Muscle of arm (tissue), 12 donors: ENCODE data around the gene KDM4C. TPM values are rescaled to one million over a fixed set of nuclear protein-coding genes. Genes with fewer than 3 reads are reported as not detected.
"Not testable (repeated sequence)": the region's sequence is repeated elsewhere in the genome, so short reads cannot be mapped to it uniquely, and the experiment has no call there.

Experiments
- DNase-seq: peaks from one replicate; pipeline ENCODE4 v3.0.0-alpha.2; 2013
- polyA plus RNA-seq, 12 donors: library from polyadenylated mRNA; unstranded; fragments of 120-200 nt; gene quantifications; one replicate each; pipeline ENCODE4 v1.2.1, GENCODE V29; 2013; ENCODE audit not compliant: insufficient read length in 12 of 12

Gene KDM4C
- polyA plus RNA-seq, 12 donors, result 10.7 to 32.0 (median 13.4) TPM; not detected in 1

DNA sequence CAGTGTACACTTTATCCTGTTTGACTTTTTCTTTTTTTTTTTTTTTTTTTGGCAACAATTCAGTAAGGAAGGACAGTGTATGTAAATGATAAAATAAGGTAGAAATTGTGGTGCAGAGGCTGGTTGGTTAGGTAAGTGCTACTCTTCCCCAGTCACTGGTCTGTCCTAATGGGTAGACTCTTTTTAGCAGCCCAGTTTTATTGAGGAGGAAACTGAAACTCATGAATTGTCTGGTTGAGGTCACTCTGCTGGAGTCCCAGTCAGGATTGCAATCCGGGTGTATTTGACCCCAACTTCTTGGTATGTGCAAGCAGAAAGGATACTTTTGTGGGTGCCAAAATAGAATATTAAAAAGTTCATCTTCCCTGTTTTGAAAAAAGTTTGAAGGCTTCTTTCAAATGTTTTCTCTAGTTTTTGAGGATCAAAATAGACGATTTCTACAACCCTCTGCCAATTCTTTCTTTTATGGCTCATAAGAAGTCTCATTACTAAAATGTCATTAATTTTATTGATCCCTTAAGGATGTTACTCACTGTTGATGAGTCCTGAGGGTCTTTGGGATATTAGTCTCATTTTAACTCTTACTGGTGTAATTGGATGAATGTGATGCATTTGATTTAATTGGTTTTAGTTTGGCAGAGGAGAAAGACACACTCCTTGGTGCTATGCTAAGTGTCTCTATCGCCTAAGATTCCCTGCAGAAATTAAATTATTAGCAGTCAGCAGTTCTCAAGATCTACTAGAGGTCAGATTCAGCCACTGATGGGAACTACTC, 171.9 kb downstream of the KDM4C start:
- no peak for DNase-seq

DNA sequence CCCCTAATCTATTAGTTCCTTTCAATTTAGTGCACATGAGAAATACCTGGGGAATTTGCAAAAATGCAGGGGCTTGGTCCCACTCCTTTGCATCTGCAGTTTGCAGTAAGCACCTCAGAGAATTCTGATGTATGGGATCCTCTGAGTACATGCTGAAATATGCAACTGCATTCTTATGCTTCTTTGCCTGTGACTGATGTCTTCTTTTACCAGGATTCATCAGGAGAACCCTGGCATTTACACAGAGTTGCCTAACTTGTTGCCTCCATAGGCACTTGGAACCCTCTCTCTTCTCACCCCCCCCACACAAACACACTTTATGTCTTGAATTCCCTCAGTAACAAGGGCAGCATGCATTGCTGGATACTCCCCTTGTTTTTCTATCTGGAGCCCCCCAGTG, 173.1 kb downstream of the KDM4C start:
- no peak for DNase-seq

DNA sequence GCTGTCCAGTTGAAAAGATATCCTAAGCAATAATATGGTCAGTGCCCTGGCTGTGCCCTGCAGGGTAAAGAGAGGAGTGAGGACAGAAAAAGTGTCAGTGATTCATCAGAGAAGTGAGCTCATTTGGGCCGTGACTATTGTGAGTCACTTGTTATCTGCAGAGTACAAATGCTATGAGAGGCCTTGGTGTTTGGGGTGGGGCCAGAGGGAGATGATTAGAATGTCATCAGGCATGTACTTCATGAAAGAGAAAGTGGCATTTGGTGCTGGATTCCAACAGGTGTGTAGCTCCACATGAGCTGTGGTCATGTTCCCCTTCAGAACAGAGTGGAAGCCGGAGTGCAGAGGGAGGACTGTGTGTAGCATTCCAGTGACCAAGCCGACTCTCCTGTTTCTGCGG, 174.1 kb downstream of the KDM4C start:
- no peak for DNase-seq

DNA sequence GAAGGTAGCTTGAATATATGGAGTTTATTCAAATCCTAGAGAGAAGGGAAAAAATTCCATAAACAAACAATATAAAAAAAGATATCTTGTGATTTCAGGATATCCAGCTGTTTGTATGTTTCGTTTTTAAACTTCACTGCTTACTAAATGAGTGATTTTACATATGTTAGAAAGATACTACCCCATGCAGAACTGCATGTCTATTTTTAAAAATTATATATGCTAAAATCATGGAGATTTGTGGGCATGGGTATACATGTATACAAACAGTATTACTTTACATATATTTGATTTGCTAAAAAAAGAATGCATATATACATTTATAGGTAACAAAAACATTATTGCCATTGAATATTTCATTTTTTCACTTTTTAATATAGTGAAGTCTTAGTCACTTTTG, 178.3 kb downstream of the KDM4C start:
- no peak for DNase-seq

DNA sequence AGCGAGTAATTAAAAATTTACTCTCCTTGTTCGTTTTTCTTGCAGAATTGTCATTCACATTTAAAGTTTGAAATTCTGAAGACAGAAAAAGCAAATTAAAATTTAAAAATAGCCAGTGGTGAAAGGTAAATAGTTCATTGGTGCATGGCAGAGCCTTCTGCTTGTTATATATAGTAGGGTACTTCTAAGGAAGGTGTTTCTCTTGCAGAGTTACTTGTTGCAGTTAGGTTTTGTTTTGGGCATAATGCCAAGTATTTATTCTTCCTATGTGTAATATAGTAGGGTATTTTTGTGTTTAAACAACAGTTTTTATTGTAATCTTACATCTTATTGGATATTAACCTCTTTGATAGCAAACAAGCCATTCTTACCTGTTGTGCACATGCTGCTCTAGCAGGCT, 179.4 kb downstream of the KDM4C start:
- DNase-seq, result no peak

DNA sequence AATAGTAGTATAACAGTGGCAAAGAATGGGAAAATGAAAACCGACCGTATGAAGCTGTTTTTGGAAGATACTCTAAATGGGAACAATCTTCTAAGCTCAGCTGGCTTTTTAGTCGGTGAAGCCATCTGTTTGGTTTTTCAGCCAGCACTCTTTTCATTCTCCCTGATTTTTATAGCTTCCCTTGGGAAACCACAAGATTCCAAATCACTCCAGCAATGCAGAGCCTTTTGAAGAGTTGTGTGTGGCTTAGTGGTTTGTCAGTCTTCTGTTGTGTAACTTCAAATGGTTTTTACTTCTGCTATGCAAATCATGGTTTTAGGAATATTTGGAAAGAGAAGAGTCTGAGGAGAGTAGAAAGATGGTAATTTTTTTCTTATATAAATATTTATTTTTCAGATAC, 180.7 kb downstream of the KDM4C start:
- DNase-seq, result peak; percentile 41

DNA sequence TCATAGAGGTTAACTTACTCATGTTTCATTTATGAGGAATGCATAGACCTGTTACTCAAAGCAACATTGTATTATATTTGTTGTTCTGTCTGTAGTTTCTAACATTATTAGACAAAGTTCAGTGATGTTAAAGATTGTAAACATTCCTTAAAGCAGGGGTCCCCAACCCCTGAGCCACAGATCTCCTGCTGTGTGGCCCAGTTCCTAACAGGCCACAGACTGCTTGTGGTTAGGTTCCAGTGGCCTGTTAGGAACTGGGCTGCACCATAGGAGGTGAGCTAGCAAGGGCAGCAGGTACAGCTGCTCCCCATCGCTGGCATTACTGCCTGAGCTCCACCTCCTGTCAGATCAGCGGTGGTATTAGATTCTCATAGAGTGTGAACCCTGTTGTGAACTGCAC, 181.1 kb downstream of the KDM4C start:
- DNase-seq, result no peak

DNA sequence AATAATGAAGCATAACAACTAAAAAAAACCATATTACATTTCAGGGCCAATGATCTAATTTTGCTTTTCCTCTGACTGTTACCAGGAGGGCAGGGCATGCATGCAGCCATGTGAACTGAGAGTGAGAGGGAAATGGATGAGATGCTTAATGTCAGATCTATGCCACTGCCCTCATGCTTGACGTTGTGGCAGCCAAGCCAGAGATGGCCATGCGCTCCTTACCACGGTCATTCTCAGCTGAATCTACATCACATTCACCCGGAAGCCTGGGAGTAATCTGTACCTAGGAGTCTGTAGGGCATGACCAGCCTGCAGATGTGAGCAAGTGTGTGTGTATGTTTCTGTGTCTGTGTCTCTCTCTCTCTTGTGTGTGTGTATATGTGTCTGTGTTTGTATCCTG, 183.7 kb downstream of the KDM4C start:
- no peak for DNase-seq

DNA sequence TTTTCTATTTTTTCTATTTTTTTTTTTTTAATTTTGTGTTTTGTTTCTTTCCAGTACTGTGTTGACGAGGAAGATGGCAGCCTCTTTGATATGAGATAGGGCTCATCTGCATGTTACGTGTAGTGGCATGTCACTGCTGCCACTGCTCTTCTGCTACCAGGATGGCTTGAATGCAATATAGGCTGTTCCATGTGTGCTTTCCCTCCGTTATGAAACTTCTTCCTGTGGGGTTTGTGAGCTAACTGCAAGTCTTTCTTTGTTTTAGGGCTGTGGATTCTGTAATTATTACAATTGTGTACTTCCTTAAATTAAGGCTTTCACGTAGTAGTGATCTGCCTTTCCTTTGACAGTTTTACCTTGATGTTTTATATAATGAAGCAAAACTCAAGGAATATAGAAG, 184.6 kb downstream of the KDM4C start:
- DNase-seq, result no peak

DNA sequence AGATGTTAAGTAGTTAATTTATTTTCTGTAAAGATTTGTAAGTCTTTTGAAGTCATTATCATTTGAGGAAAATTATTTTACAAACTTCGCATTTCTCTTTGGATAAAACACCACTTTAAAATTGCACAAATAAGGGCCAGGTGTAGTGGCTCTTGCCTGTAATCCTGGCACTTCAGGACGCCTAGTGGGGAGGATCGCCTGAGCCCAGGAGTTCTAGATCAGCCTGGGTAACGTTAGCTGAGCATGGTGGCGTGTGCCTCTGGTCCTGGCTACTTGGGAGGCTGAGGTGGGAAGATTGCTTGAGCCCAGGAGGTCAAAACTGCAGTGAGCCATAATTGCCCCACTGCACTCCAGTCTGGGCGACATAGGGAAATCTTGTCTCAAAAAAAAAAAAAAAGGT, 185.5 kb downstream of the KDM4C start:
- no peak for DNase-seq

DNA sequence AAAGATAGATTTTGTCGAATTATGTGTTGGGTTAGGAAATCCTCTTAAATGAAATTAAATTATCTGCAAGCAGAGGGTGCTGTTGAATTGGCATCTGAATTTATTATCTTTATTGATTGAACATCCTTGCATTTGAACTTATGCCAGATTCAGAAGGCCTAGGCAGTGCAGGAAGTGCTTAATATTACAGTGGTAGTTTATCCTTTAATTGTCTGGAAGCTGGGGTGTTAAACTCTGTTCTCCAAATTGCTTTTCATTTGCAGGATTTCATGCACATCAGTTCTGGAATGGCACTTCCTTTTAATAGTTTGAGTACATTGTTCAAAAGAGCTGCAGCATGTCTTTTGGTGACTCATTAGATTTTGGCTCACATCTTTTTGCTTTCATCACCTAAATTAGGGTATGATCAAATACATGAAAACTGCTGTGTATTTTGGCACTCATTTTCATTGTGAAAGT, 186.3 kb downstream of the KDM4C start:
- DNase-seq, result no peak

DNA sequence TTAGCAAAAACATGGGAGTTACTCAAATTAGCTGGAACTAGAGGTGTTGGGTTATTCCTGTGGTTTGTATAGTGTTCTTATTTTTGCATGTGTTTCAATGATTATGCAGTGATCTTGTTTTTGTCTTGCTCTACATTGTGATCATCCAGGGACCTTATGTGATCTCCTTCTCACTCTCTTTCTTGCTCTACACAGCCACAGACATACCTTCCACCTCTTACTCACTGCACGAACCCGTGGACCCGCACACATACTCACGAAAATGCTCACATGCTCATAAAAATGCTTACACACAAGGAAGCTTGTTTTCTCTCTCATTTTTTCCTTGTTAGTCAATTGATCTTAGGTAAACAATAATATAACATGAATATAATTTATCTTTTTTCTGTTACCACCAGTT, 187.1 kb downstream of the KDM4C start:
- no peak for DNase-seq

DNA sequence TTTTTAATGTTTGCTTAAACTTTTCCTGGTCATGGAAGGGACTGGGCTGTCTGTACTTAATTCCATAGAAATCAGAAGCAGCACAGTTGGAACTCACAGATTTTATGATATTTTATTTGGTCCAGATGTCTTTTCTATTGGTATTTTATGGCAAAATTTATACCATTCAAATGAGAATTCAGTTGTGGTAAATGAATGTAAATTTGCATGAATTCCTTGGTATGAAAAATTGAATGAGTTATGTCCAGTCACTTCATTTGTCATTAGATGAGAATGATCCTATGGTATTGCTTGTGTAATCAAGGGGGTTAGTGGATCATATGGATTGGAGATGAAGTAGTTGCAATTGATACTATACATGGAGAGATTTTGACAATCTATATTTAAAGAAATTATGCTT, 188.0 kb downstream of the KDM4C start:
- no peak for DNase-seq

DNA sequence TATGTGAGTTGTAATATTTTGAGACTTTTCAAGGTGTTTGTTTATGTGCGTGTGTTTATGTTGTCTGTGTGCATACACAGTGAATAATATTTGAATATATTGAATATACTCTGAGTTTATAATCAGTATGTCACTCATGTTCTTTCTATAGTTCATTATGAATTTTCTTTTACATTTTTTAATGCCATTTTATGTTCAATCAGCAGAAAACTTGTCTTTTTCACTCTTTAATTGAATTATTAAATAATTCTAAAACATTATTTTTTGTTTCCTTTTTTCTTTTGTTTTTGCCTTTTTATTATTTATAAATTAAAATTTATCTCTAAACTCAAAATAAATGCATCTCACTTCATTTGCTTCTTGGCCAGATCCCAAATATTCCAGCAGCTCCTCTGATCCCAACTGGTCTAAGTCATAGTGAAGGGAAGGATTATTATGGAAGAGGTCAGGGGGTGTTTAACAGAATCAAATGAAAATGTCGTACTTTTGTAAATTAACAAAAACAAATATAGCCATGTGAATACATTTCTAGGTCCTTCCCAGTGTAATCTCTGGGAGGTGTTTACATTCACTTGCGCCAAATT, 188.9 kb downstream of the KDM4C start:
- no peak for DNase-seq

DNA sequence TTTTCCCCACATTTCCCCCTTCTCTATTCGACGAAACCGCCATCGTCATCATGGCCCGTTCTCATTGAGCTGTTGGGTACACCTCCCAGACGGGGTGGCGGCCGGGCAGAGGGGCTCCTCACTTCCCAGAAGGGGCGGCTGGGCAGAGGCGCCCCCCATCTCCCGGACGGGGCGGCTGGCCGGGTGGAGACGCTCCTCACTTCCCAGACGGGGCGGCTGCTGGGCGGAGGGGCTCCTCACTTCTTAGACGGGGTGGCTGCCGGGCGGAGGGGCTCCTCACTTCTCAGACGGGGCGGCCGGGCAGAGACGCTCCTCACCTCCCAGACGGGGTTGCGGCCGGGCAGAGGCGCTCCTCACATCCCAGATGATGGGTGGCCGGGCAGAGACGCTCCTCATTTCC, 191.1 kb downstream of the KDM4C start:
- not testable (repeated sequence) for DNase-seq

DNA sequence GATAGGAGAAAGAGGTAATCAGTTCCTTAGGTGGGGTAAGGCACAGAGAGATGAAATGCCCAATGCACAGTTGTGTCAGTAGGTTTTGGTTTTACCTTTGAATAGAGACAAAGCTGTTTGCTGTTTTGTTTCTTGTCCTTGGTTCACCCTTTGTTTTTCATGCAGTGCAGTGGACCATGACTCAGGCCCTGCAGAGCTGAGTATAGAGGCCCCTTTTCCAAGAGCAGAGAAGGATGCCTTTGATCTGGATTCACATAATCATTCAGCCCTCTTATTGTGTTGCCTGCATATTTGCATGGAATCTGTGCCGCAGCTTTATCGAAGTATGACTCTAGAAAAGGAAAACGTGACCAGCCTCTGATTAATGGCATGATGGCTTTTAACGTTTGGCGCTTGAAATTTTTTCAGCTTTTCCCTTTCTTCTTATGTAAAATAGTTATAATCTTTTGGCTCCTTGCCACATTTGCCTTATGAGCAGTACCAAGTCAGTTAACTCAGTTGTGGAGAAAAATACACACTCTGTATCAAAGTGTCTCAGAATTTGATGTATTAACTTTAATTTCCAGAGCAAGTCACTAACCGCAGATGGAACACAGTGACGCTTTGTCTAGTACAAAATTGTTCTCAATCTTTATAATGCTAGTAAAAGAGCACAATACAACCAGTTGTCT, 197.6 kb downstream of the KDM4C start:
- no peak for DNase-seq

DNA sequence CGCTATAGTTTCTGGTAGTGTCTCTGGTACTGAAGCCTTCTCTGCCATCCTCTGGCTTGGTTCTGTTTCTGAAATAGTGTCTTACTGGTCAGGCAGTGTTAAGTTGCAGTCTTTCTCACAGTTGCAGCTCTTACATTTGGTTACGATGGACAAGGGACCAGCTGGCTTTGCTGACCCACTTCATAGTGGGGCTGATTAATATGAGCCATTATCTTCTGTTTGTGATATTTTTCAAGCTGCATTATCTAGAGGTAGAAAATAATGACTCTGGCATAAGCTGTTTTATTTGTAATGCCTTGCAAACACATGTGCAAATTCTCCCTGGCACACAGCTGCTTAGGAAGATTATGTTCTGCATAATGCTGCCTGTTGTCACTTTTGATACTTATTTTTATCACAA, 199.1 kb downstream of the KDM4C start:
- no peak for DNase-seq

DNA sequence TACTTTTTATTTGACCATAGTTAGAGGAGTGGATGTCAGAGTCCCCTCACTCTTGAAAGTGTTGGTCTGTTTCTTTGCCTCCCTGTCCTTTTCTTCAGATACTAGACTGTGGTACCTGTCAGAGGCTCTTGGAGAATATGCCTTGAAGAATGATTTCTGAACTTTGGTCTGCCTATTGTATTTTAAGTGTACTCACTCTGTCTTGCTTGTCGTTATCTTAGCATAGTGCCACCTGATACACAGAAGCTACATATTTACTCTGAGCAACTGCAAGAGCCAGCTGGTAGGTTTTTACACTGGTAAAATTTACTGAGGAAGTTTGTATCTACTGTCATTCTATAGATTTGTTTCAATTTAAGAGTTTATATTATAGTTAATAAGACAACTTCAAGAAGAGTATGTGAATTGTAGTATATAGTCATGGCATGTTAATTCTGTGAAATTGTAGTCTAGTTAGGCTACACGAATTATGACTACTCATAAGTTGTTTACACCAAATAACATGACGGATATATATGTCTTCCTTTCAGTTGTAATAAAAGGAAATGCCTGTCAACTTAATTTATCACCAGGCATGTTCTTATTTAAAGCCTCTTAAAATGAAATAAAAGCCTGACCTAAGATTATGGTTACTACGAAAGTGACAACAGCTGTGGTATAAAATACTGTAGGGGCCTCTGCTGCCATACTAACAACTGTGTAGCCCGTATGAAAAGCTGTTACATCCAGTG, 201.7 kb downstream of the KDM4C start:
- DNase-seq, result no peak

DNA sequence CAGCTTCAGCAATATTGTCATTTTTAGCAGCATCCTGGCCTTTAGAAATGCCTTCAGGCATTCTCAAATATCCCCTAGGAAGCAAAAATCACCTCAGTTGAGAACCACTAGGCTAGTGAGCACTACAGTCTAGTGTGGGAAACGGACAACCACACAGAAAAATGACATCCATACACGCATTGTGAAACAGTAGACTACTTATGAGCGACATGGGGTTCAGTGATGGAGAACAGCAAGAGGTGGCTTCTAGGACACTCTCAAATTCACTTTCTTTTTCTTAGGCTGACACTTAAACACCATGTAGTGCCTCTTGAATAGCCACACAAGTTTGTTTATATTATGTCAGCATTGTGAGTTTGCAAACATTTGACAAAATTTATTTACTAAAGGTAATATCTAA, 203.0 kb downstream of the KDM4C start:
- DNase-seq, result no peak

DNA sequence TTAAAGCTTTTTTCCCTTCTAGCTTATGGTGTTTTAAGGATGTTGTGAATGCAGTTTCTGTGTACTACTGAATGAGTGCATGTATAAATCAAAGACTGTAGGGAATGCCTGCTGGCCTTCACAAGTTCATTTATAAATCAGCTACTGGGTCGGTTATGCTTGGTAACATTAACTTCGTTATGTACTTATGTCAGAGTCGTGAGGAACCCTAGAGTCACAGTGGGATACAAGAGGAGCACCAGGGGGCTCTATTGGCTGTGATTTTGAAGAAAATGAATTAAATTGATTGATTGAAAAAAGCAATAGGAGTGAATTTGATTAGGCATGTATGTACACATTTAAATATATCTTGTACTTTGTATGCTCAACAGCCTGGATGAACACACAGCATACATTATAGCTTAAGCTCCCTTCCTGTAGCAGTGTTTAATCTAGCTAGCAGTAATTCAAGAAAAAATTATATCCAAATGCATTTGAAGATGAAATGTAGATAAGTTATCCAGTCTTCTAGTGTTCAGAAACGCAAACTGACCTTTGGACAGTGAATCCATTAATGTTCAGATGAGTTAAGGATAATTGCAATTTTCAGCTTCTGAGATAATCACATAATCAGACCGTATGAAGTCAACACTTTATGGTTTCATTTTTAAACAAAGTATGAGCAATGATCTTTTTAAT, 204.2 kb downstream of the KDM4C start:
- DNase-seq, result no peak

DNA sequence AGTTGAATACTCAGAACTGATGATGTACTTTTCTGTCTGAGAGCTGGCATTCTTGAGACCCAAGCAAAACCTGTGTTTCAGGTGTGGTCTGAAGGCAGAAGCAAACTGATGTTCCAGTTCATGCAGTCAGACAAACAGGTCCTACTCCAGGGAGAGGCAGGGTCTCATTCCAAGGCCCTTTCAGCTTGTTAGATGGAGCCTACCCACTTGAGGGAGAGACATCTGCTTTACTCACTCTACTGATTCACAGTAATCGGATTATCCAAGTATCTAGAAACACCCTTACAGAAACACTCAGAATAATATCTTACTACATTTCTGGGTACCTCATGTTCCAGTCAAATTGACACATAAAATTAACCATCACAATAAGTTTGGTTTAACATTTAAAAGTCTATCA, 207.8 kb downstream of the KDM4C start:
- DNase-seq, result no peak

DNA sequence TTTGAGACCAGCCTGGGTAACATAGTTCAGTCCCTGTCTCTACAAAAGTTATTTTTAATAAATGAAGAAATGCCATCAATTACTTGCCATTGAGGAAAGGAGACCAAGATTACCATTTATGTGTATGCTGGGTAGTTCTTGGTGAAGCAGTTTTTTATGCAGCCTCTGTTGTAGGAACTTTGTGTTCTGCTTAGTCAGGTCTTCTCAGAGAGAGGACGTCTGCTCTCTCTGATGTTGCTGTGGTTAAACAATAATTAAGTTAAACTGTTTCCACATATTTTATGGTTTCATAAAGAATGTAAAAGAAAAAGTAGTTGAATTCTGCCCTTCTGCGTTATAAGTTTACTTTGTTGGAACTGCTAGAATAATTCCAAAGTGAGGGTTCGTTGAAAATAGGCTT, 210.5 kb downstream of the KDM4C start:
- DNase-seq, result no peak
